ENCODE results near the gene ACKR1. TPM values are rescaled to one million over a fixed set of nuclear protein-coding genes. Genes with fewer than 3 reads are reported as not detected.

ACKR1 gene
- total and polyA plus RNA-seq, 2 of the 13 experiments (the other 11 are each of a cell fraction or from before 2014, with no cell fraction given): not detected

DNA sequence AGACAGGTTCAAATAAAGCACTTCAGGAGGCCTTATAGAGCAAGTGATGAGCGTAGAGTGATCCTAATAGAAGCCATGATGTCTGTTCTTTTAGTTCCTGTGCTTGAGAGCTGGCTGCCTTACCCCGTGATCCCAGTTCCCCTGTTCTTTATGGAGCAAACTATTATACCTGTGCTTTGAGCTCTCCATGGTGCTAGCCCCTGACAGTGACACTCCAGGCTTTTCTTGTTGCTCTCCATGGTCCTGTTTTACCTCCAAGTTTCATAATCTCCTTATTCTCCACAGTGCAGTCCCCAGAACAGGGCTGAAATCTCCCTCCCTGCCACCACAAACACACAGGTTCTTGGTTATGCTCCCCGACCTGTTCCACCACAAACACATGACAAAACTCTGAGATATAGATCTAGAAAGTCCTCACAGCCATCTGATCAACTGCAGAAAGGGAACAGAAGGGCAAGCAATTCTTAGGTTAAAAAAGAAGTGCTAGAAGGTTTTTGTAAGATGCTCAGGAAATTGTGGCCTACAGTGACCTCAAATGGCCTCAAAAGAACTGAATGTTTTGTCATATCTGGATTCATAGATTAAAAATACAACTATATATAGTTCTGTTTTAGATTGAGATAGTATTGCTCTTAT is 27.3 kb upstream of the ACKR1 start (continued):
- TF ChIP-seq, protein P1, sequence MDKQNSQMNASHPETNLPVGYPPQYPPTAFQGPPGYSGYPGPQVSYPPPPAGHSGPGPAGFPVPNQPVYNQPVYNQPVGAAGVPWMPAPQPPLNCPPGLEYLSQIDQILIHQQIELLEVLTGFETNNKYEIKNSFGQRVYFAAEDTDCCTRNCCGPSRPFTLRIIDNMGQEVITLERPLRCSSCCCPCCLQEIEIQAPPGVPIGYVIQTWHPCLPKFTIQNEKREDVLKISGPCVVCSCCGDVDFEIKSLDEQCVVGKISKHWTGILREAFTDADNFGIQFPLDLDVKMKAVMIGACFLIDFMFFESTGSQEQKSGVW (CRISPR knock-in tag; IDR thresholded peaks at IDR 0.05; ENCODE audit: borderline replicate concordance): peak; percentile 96
- TF ChIP-seq, protein P2, sequence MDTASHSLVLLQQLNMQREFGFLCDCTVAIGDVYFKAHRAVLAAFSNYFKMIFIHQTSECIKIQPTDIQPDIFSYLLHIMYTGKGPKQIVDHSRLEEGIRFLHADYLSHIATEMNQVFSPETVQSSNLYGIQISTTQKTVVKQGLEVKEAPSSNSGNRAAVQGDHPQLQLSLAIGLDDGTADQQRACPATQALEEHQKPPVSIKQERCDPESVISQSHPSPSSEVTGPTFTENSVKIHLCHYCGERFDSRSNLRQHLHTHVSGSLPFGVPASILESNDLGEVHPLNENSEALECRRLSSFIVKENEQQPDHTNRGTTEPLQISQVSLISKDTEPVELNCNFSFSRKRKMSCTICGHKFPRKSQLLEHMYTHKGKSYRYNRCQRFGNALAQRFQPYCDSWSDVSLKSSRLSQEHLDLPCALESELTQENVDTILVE (CRISPR knock-in tag; IDR thresholded peaks at IDR 0.05): peak; percentile 99
- TF ChIP-seq CBX5 (CRISPR knock-in tag; IDR thresholded peaks at IDR 0.05; ENCODE audit: borderline replicate concordance) (peak; percentile 56; the same call in 1 of the 2 replicates), ZMYM4 (CRISPR knock-in tag; IDR thresholded peaks at IDR 0.05) (peak; percentile 65; the same call in 1 of the 2 replicates), TEAD2 (CRISPR knock-in tag; IDR thresholded peaks at IDR 0.05) (peak; percentile 98), ZNF577 (CRISPR knock-in tag; IDR thresholded peaks at IDR 0.05; ENCODE audit: borderline replicate concordance, low read depth) (no peak), SIX4 (CRISPR knock-in tag; IDR thresholded peaks at IDR 0.05) (peak; percentile 87), ZNF274 (CRISPR knock-in tag; IDR thresholded peaks at IDR 0.05) (no peak), ZFP1 (CRISPR knock-in tag; IDR thresholded peaks at IDR 0.05) (peak; percentile 93; the same call in 1 of the 2 replicates), CEBPB (IDR thresholded peaks at IDR 0.05; ENCODE audit: borderline replicate concordance, low read depth, low read length) (no peak), ZNF451 (CRISPR knock-in tag; IDR thresholded peaks at IDR 0.05) (0 out of 2 replicates have a peak, but pooled peaks have one; percentile 55), ARHGAP35 (CRISPR knock-in tag; IDR thresholded peaks at IDR 0.05; ENCODE audit: borderline replicate concordance) (peak; percentile 89; the same call in 1 of the 2 replicates), NBN (conservative IDR thresholded peaks at IDR 0.05) (no peak), AKAP8 (CRISPR knock-in tag; IDR thresholded peaks at IDR 0.05) (no peak), CENPX (CRISPR knock-in tag; IDR thresholded peaks at IDR 0.05) (no peak), EHMT2 (IDR thresholded peaks at IDR 0.05; ENCODE audit: borderline replicate concordance, low read depth, low read length) (peak; percentile 99)
- TF ChIP-seq, protein P3, sequence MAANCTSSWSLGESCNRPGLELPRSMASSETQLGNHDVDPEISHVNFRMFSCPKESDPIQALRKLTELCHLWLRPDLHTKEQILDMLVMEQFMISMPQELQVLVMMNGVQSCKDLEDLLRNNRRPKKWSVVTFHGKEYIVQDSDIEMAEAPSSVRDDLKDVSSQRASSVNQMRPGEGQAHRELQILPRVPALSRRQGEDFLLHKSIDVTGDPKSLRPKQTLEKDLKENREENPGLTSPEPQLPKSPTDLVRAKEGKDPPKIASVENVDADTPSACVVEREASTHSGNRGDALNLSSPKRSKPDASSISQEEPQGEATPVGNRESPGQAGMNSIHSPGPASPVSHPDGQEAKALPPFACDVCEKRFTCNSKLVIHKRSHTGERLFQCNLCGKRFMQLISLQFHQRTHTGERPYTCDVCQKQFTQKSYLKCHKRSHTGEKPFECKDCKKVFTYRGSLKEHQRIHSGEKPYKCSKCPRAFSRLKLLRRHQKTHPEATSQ (CRISPR knock-in tag; IDR thresholded peaks at IDR 0.05; ENCODE audit: borderline replicate concordance): no peak
- TF ChIP-seq, protein P4, sequence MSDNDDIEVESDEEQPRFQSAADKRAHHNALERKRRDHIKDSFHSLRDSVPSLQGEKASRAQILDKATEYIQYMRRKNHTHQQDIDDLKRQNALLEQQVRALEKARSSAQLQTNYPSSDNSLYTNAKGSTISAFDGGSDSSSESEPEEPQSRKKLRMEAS (IDR thresholded peaks at IDR 0.05): no peak
- TF ChIP-seq, protein P5, sequence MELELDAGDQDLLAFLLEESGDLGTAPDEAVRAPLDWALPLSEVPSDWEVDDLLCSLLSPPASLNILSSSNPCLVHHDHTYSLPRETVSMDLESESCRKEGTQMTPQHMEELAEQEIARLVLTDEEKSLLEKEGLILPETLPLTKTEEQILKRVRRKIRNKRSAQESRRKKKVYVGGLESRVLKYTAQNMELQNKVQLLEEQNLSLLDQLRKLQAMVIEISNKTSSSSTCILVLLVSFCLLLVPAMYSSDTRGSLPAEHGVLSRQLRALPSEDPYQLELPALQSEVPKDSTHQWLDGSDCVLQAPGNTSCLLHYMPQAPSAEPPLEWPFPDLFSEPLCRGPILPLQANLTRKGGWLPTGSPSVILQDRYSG (CRISPR knock-in tag; IDR thresholded peaks at IDR 0.05): peak; percentile 99
- TF ChIP-seq, protein P6, sequence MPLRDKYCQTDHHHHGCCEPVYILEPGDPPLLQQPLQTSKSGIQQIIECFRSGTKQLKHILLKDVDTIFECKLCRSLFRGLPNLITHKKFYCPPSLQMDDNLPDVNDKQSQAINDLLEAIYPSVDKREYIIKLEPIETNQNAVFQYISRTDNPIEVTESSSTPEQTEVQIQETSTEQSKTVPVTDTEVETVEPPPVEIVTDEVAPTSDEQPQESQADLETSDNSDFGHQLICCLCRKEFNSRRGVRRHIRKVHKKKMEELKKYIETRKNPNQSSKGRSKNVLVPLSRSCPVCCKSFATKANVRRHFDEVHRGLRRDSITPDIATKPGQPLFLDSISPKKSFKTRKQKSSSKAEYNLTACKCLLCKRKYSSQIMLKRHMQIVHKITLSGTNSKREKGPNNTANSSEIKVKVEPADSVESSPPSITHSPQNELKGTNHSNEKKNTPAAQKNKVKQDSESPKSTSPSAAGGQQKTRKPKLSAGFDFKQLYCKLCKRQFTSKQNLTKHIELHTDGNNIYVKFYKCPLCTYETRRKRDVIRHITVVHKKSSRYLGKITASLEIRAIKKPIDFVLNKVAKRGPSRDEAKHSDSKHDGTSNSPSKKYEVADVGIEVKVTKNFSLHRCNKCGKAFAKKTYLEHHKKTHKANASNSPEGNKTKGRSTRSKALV (CRISPR knock-in tag; IDR thresholded peaks at IDR 0.05): peak; percentile 95
- TF ChIP-seq, protein P7, sequence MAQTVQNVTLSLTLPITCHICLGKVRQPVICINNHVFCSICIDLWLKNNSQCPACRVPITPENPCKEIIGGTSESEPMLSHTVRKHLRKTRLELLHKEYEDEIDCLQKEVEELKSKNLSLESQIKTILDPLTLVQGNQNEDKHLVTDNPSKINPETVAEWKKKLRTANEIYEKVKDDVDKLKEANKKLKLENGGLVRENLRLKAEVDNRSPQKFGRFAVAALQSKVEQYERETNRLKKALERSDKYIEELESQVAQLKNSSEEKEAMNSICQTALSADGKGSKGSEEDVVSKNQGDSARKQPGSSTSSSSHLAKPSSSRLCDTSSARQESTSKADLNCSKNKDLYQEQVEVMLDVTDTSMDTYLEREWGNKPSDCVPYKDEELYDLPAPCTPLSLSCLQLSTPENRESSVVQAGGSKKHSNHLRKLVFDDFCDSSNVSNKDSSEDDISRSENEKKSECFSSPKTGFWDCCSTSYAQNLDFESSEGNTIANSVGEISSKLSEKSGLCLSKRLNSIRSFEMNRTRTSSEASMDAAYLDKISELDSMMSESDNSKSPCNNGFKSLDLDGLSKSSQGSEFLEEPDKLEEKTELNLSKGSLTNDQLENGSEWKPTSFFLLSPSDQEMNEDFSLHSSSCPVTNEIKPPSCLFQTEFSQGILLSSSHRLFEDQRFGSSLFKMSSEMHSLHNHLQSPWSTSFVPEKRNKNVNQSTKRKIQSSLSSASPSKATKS (CRISPR knock-in tag; IDR thresholded peaks at IDR 0.05): 0 out of 2 replicates have a peak, but pooled peaks have one; percentile 52

Measured in HepG2 (cell line).